Fibroblast of villous mesenchyme (primary cell): ENCODE data around the gene COL15A1. TPM values are rescaled to one million over a fixed set of nuclear protein-coding genes. Genes with fewer than 3 reads are reported as not detected.
A peak's percentile ranks its signal among the peaks of the same experiment; 100 is the strongest.

ENCODE experiments used
- DNase-seq: peaks from one replicate; pipeline ENCODE4 v3.0.0-alpha.2; 2010; ENCODE audit warnings: low read depth
- H3K4me3 ChIP-seq: 2 replicates; pipeline ENCODE4 v1.5.1; 2011; ENCODE audit warnings: low read depth, mild to moderate bottlenecking, low read length
- total RNA-seq: library from RNA; depleted of rRNA; stranded (reverse); fragments of >200 nt; gene quantifications from 2 replicates; pipeline ENCODE4 v1.2.3, GENCODE V29; 2012
- TF ChIP-seq, protein P1 (sequence below): IDR thresholded peaks from 2 replicates; pipeline ENCODE4 v1.5.1; 2012; ENCODE audit warnings: low read depth, mild to moderate bottlenecking, low read length; ENCODE audit not compliant: insufficient read depth

Gene COL15A1
- total RNA-seq, 1 donor: 1.7 TPM

DNA sequence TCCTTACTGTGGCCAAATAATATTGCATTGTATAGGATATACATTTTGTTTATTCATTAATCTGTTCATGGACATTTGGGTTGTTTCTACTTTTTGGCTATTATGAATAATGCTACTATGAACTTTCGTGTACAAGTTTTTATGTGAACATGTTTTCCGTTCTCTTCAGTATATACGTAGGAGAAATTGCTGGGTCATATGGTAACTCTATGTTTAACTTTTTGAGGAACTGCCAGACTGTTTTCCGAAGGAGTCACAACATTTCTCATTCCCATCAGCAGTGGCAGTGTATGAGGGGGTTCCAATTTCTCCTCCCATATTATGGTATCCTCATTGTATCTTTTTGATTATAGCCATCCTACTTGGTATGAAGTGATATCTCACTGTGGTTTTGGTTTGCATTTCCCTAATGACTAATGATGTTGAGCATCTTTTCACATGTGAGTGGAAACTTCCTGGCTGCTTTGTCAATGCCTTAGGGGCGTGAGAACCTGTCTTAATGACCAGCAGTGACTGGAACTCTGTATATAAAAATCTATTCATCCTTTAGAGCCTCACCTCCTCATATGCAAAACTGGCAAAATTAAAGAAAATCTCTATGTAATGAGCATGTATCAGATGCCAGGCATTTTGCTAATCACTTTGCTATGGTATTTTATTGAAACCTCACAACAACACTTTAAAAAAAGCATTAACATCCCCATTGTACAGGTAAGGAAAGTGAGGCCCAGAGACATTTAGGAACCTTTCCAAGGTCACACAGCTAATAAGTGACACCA lies 113.4 kb downstream of the COL15A1 start:
- DNase-seq: peak; percentile 91
- TF ChIP-seq, protein P1, sequence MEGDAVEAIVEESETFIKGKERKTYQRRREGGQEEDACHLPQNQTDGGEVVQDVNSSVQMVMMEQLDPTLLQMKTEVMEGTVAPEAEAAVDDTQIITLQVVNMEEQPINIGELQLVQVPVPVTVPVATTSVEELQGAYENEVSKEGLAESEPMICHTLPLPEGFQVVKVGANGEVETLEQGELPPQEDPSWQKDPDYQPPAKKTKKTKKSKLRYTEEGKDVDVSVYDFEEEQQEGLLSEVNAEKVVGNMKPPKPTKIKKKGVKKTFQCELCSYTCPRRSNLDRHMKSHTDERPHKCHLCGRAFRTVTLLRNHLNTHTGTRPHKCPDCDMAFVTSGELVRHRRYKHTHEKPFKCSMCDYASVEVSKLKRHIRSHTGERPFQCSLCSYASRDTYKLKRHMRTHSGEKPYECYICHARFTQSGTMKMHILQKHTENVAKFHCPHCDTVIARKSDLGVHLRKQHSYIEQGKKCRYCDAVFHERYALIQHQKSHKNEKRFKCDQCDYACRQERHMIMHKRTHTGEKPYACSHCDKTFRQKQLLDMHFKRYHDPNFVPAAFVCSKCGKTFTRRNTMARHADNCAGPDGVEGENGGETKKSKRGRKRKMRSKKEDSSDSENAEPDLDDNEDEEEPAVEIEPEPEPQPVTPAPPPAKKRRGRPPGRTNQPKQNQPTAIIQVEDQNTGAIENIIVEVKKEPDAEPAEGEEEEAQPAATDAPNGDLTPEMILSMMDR: no peak
- H3K4me3 ChIP-seq: no peak overlapping the region

DNA sequence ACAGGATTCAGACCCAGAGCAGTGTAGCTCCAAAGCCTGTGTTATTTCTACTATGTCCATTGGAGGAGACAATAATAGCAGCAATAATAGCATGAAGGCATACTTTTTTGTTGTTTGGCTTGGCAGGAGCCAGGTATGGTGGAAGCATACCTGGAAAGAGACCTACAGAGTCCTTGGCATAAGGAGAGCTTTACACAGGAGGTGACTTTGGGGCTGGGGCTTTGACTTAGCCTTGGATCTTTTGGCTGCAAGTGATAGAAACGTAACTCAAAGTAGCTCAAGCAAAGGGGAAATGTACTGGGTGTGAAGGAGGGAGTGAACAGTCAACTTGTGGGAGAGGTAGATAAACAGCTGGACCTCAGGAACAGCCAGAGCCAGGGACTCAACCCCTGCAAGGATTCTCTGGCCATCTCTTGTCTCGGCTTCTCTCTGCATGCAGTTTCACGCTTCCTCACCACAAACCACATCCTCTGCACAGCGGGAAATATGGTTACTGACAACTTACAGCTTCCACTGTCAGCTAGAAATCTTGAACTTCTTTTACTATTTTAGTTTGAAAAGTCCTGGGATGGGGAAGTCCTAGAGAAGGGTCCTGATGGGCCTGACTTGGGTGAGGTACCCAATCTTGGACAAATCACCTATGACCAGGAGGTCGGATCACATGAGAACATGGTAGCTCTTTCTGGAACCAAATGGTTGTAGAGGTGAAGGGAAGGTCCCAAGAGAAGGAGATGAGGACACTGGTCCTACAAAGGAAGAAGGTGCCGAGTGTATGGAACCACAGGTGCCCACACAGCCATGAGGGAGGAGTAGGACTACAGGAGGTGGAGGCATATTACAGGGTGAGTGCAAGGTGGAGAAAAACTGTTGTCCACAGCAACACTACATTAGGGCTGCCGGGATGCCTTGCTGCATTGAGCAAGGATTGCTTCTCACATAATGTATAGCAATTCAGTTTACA lies 114.2 kb downstream of the COL15A1 start:
- DNase-seq: peak; percentile 85
- H3K4me3 ChIP-seq: no peak overlapping the region
- TF ChIP-seq, protein P1: no peak

DNA sequence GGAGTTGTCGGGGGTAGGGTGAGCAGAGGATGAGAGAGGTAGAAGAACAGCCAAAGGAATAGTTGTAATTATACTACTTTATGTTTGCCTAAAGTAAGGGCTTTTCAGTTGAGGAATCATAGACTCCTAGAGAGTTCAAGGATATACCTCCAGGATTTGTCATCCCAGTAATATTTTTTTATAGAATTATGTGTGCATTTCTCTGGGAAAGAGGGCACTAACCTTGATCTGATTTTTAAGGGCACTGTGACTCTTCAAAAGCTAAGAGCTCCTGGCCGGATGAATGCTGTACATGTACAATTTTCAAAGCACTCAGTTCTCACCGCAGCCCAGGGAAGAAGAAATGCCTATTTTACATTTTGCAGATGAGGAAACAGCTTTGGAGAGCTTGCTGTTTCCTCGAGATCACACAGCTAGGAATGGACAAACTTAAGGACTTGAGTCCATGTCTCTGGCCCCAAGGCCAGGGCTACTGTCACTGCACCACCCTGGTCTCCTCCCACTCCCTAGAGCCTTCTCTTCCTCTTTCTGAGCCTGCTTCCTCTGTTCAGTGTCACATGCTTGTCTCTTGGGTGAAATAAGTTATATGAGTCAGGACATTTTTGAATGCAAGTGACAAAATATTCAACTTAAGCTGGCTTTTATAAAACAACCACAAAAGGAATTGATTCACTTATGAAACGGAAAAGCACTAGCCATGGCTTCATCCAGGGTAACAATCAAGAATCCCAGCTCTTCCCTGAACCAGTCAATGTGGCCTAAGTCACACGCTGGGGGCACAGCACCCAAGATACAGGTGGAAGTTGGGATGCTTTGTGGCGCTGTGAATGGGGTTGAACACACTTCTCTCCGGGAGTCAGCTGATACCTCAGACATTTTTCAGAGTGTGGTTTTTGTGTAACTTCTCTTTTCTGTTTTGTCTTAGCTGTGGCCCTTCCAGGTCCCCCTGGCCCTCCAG lies 115.5 kb downstream of the COL15A1 start:
- TF ChIP-seq, protein P1: no peak
- no peak overlapping the region for H3K4me3 ChIP-seq
- no peak for DNase-seq

DNA sequence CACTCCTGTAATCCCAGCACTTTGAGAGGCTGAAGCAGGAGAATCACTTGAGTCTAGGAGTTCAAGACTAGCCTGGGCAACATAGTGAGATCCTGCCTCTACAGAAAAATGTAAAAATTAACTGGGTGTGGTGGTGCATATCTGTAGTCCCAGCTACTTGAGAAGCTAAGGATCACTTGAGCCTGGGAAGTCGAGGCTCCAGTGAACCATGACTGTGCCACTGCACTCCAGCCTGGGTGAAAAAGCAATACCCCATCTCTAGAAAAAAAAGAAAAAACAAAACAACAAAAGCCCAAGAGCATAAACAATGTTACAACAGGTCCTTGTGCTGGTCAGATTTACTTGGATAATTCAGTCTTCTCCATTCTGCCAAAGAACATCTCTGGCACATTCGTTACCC lies 116.9 kb downstream of the COL15A1 start:
- DNase-seq: no peak
- no peak overlapping the region for H3K4me3 ChIP-seq
- TF ChIP-seq, protein P1: no peak

DNA sequence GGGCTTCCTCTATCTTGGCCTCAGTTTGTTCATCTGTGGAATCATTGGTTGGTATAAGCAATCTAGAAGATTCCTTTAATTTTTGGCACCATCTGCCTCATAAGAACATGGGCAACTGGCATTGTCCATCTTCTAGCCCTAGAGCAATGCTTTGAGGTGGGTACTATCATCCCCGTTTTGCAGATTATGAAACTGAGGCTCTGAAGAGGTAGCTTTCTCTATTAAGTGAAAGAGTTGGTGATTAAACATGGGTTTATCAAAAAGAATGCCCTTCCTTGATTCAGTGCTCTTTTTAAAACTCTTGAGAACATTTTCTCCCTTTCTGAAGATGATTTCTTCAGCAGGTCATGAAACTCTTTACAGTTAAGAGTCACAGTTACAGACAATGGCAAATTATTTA lies 118.8 kb downstream of the COL15A1 start:
- TF ChIP-seq, protein P1: no peak
- no peak overlapping the region for H3K4me3 ChIP-seq
- no peak for DNase-seq

DNA sequence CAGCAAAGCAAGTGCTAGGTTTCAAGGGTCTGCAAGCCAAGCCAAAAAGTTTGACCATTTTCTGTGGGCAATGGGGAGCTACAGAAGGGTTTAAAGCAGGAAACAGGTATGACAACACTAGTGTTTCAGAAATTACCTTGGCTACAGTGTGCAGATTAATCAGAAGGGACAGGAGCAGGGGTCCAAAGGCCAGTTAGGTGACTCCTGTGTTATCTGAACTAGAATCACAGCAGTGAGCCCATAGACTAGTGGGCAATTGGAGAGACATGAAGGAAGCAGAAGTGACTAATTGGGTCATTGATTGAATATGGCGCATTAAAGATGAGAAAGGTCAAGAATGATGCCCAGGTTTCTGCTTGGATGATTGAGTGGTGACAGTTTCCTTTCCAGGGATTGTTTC lies 119.8 kb downstream of the COL15A1 start:
- TF ChIP-seq, protein P1: no peak
- no peak for DNase-seq
- no peak overlapping the region for H3K4me3 ChIP-seq
